ENCODE measurements around the gene ZNRF1.
"Not testable (repeated sequence)": the region's sequence is repeated elsewhere in the genome, so short reads cannot be mapped to it uniquely, and the experiment has no call there.

Gene ZNRF1

DNA sequence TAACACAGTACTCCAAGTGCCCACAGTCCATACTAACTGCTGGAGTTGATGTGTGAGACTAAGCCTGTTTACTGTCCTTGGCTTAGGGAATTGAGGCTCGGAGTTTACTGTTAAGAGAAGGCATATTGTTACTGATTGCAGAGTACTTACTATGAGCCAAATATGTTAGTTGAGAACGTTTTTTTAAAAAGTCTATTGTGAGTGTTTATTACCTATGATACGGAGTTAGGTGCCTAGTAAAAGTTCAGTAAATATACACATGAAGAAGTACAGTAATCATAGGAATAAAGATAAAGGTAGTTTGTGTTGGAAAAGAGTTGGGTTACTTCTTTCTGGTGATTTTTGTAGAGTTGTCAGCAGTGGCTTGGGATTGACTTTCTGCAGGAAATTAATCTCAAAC, 25.4 kb downstream of the ZNRF1 start:
- Histone ChIP-seq H3K9ac (ENCODE audit: low read depth in 1 of 2, low read length in 2 of 2) (no peak overlapping the region), H3K36me3 (ENCODE audit: control insufficient read depth in 2 of 2, insufficient read depth in 2 of 2, low read length in 2 of 2) (no peaks in the 10 kb centered on the region), H3K27me3 (ENCODE audit: control insufficient read depth in 2 of 2, insufficient read depth in 2 of 2, low read length in 2 of 2) (no peaks in the 10 kb centered on the region), H3K4me3 (ENCODE audit: low read length in 2 of 2) (no peak overlapping the region), H3K27ac (ENCODE audit: low read depth in 2 of 2, low read length in 2 of 2) (no peak overlapping the region), H3K9me3 (ENCODE audit: control insufficient read depth in 2 of 2, low read length in 2 of 2) (peaks cover 0 to 4% of the 10 kb centered on the region in 2 donors), H3K4me1 (ENCODE audit: control insufficient read depth in 2 of 2, insufficient read depth in 2 of 2, low read length in 2 of 2) (peaks cover 3 to 5% of the 10 kb centered on the region in 2 donors)

GRCh38 chr16:75024594-75024993, 25.8 kb downstream of the ZNRF1 start:
- H3K4me1 ChIP-seq (ENCODE audit: control insufficient read depth in 2 of 2, insufficient read depth in 2 of 2, low read length in 2 of 2): peaks cover 3 to 5% of the 10 kb centered on the region in 2 donors
- H3K4me3 ChIP-seq (ENCODE audit: low read length in 2 of 2): no peak overlapping the region
- H3K27ac ChIP-seq (ENCODE audit: low read depth in 2 of 2, low read length in 2 of 2): no peak overlapping the region
- H3K9ac ChIP-seq (ENCODE audit: low read depth in 1 of 2, low read length in 2 of 2): no peak overlapping the region
- H3K27me3 ChIP-seq (ENCODE audit: control insufficient read depth in 2 of 2, insufficient read depth in 2 of 2, low read length in 2 of 2): no peaks in the 10 kb centered on the region
- no peaks in the 10 kb centered on the region for H3K36me3 ChIP-seq (ENCODE audit: control insufficient read depth in 2 of 2, insufficient read depth in 2 of 2, low read length in 2 of 2)
- peaks cover 0 to 4% of the 10 kb centered on the region in 2 donors for H3K9me3 ChIP-seq (ENCODE audit: control insufficient read depth in 2 of 2, low read length in 2 of 2)

DNA sequence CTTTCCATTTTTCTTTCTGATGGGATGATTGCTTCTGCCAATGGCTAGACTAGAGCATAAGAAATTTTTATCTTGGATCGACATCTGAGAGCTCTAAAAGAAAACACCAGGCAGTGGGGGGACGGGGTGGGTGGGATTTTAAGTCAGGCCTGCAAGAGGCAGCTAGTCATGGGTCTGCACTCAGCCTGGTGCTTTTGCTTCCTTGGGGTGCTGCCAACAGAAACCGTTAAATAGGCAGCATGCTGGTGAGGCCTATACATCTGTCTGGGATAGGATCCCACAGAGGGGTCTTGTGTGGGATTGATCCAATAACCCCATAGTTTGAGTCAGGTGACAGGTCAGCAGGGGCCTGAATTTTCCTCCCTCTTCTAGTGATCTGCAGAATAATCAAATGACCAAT, 26.9 kb downstream of the ZNRF1 start:
- Histone ChIP-seq H3K4me1 (ENCODE audit: control insufficient read depth in 2 of 2, insufficient read depth in 2 of 2, low read length in 2 of 2) (peaks cover 3 to 5% of the 10 kb centered on the region in 2 donors), H3K9ac (ENCODE audit: low read depth in 1 of 2, low read length in 2 of 2) (no peak overlapping the region), H3K27me3 (ENCODE audit: control insufficient read depth in 2 of 2, insufficient read depth in 2 of 2, low read length in 2 of 2) (no peaks in the 10 kb centered on the region), H3K36me3 (ENCODE audit: control insufficient read depth in 2 of 2, insufficient read depth in 2 of 2, low read length in 2 of 2) (no peaks in the 10 kb centered on the region), H3K4me3 (ENCODE audit: low read length in 2 of 2) (no peak overlapping the region), H3K9me3 (ENCODE audit: control insufficient read depth in 2 of 2, low read length in 2 of 2) (peaks cover 0 to 4% of the 10 kb centered on the region in 2 donors), H3K27ac (ENCODE audit: low read depth in 2 of 2, low read length in 2 of 2) (peak overlapping the region in 1 of 2 donors; percentile 66)

- H3K27ac ChIP-seq (ENCODE audit: low read depth in 2 of 2, low read length in 2 of 2): peak overlapping the region in 1 of 2 donors; percentile 66
- not testable (repeated sequence) for H3K4me1 ChIP-seq (ENCODE audit: control insufficient read depth in 2 of 2, insufficient read depth in 2 of 2, low read length in 2 of 2); H3K9me3 ChIP-seq (ENCODE audit: control insufficient read depth in 2 of 2, low read length in 2 of 2); H3K4me3 ChIP-seq (ENCODE audit: low read length in 2 of 2); H3K9ac ChIP-seq (ENCODE audit: low read depth in 1 of 2, low read length in 2 of 2); H3K27me3 ChIP-seq (ENCODE audit: control insufficient read depth in 2 of 2, insufficient read depth in 2 of 2, low read length in 2 of 2); H3K36me3 ChIP-seq (ENCODE audit: control insufficient read depth in 2 of 2, insufficient read depth in 2 of 2, low read length in 2 of 2)
Observed at GRCh38 chr16:75026239-75026891, 27.5 kb downstream of the ZNRF1 start.

DNA sequence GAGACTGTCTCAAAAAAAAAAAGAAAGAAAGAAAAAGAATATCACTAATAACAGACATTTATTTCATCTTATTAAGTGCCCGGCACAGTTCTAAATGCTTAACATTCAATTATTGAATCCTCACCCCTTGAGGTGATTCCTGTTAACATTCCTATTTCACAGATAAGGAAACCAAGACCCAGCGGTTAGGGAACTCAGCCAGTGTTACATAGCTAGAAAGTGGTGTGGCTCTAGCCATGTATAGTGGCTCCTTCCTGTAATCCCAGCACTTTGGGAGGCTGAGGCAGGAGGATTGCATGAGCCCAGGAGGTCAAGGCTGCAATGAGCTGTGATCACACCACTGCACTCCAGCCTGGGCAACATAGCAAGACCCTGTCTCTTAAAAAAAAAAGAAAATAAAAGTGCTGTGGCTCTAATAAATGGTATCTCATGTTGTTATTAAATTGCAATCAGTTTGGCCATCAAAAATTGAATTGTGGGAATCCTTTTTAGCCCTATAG, 28.1 kb downstream of the ZNRF1 start:
- H3K9ac ChIP-seq (ENCODE audit: low read depth in 1 of 2, low read length in 2 of 2): no peak overlapping the region
- H3K4me3 ChIP-seq (ENCODE audit: low read length in 2 of 2): no peak overlapping the region
- no peaks in the 10 kb centered on the region for H3K27me3 ChIP-seq (ENCODE audit: control insufficient read depth in 2 of 2, insufficient read depth in 2 of 2, low read length in 2 of 2)
- H3K4me1 ChIP-seq (ENCODE audit: control insufficient read depth in 2 of 2, insufficient read depth in 2 of 2, low read length in 2 of 2): peaks cover 3 to 5% of the 10 kb centered on the region in 2 donors
- no peaks in the 10 kb centered on the region for H3K36me3 ChIP-seq (ENCODE audit: control insufficient read depth in 2 of 2, insufficient read depth in 2 of 2, low read length in 2 of 2)
- H3K27ac ChIP-seq (ENCODE audit: low read depth in 2 of 2, low read length in 2 of 2): peak overlapping the region in 1 of 2 donors; percentile 17
- no peaks in the 10 kb centered on the region for H3K9me3 ChIP-seq (ENCODE audit: control insufficient read depth in 2 of 2, low read length in 2 of 2)

- Histone ChIP-seq H3K9ac (ENCODE audit: low read depth in 1 of 2, low read length in 2 of 2) (no peak overlapping the region), H3K36me3 (ENCODE audit: control insufficient read depth in 2 of 2, insufficient read depth in 2 of 2, low read length in 2 of 2) (no peaks in the 10 kb centered on the region), H3K4me3 (ENCODE audit: low read length in 2 of 2) (no peak overlapping the region), H3K27me3 (ENCODE audit: control insufficient read depth in 2 of 2, insufficient read depth in 2 of 2, low read length in 2 of 2) (no peaks in the 10 kb centered on the region), H3K27ac (ENCODE audit: low read depth in 2 of 2, low read length in 2 of 2) (no peak overlapping the region), H3K4me1 (ENCODE audit: control insufficient read depth in 2 of 2, insufficient read depth in 2 of 2, low read length in 2 of 2) (peaks cover 3 to 5% of the 10 kb centered on the region in 2 donors), H3K9me3 (ENCODE audit: control insufficient read depth in 2 of 2, low read length in 2 of 2) (no peaks in the 10 kb centered on the region)
Observed at GRCh38 chr16:75027520-75028300, 28.9 kb downstream of the ZNRF1 start.

DNA sequence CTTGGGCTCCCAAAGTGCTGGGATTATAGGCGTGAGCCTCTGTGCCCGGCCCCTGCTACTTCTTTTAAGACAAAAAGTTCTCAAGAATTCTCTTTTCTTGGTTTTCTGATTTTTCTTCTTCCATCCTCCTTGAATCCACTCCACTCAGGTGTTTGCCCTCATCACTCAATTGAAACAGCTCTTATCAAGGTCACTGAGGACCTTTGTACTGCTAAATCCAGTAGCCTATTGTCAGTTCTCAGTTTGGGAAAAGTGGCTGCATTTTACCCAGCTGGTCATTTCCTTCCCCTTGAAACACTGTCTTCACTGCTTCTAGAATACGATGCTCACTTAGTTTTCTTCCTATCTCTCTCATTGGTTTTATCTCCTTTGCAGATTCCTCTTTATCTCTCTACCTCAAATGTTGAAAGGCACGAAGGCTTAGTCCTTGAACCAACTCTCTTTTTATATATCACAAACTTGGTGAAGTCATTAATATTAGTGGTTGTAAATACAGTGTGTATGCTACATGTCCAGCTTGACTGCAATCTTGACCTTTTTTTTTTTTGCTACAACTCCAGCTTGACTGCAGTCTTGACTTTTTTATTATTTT, 29.8 kb downstream of the ZNRF1 start:
- H3K9ac ChIP-seq (ENCODE audit: low read depth in 1 of 2, low read length in 2 of 2): no peak overlapping the region
- H3K9me3 ChIP-seq (ENCODE audit: control insufficient read depth in 2 of 2, low read length in 2 of 2): no peaks in the 10 kb centered on the region
- no peaks in the 10 kb centered on the region for H3K27me3 ChIP-seq (ENCODE audit: control insufficient read depth in 2 of 2, insufficient read depth in 2 of 2, low read length in 2 of 2)
- H3K4me3 ChIP-seq (ENCODE audit: low read length in 2 of 2): no peak overlapping the region
- no peaks in the 10 kb centered on the region for H3K36me3 ChIP-seq (ENCODE audit: control insufficient read depth in 2 of 2, insufficient read depth in 2 of 2, low read length in 2 of 2)
- no peak overlapping the region for H3K27ac ChIP-seq (ENCODE audit: low read depth in 2 of 2, low read length in 2 of 2)
- peaks cover 3 to 5% of the 10 kb centered on the region in 2 donors for H3K4me1 ChIP-seq (ENCODE audit: control insufficient read depth in 2 of 2, insufficient read depth in 2 of 2, low read length in 2 of 2)

GRCh38 chr16:75029854-75030253, 31.0 kb downstream of the ZNRF1 start:
- H3K4me3 ChIP-seq (ENCODE audit: low read length in 2 of 2): no peak overlapping the region
- no peaks in the 10 kb centered on the region for H3K36me3 ChIP-seq (ENCODE audit: control insufficient read depth in 2 of 2, insufficient read depth in 2 of 2, low read length in 2 of 2)
- H3K9me3 ChIP-seq (ENCODE audit: control insufficient read depth in 2 of 2, low read length in 2 of 2): no peaks in the 10 kb centered on the region
- no peaks in the 10 kb centered on the region for H3K4me1 ChIP-seq (ENCODE audit: control insufficient read depth in 2 of 2, insufficient read depth in 2 of 2, low read length in 2 of 2)
- no peak overlapping the region for H3K9ac ChIP-seq (ENCODE audit: low read depth in 1 of 2, low read length in 2 of 2)
- H3K27ac ChIP-seq (ENCODE audit: low read depth in 2 of 2, low read length in 2 of 2): no peak overlapping the region
- H3K27me3 ChIP-seq (ENCODE audit: control insufficient read depth in 2 of 2, insufficient read depth in 2 of 2, low read length in 2 of 2): no peaks in the 10 kb centered on the region

- no peak overlapping the region for H3K4me3 ChIP-seq (ENCODE audit: low read length in 2 of 2)
- no peaks in the 10 kb centered on the region for H3K9me3 ChIP-seq (ENCODE audit: control insufficient read depth in 2 of 2, low read length in 2 of 2)
- H3K27me3 ChIP-seq (ENCODE audit: control insufficient read depth in 2 of 2, insufficient read depth in 2 of 2, low read length in 2 of 2): no peaks in the 10 kb centered on the region
- H3K4me1 ChIP-seq (ENCODE audit: control insufficient read depth in 2 of 2, insufficient read depth in 2 of 2, low read length in 2 of 2): no peaks in the 10 kb centered on the region
- H3K27ac ChIP-seq (ENCODE audit: low read depth in 2 of 2, low read length in 2 of 2): no peak overlapping the region
- no peaks in the 10 kb centered on the region for H3K36me3 ChIP-seq (ENCODE audit: control insufficient read depth in 2 of 2, insufficient read depth in 2 of 2, low read length in 2 of 2)
- H3K9ac ChIP-seq (ENCODE audit: low read depth in 1 of 2, low read length in 2 of 2): no peak overlapping the region
Observed at GRCh38 chr16:75032655-75033054, 33.8 kb downstream of the ZNRF1 start.

DNA sequence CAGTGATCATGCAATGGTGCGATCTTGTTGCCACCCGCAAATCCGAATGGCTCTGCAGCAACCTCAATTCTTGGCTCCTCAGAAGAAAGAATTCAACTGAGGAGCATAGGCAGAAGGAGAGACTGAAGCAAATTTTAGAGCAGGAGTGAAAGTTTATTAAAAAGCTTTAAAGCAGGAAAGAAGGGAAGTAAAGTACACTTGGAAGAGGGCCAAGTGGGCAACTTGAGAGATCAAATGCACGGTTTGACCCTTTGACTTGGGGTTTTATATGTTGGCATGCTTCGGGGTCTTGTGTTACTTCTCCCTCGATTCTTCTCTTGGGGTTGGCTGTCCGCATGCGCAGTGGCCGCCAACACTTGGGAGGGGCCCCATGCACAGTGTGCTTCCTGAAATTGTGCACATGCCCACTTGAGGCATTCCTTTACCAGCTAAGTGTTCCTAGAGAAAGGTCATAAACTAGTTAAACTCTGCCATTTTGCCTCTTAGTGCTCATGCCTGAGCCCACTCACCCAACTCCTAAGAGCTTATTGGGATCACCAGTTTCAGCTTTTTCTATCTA, 36.7 kb downstream of the ZNRF1 start:
- Histone ChIP-seq H3K9me3 (ENCODE audit: control insufficient read depth in 2 of 2, low read length in 2 of 2) (peaks cover 0 to 5% of the 10 kb centered on the region in 2 donors), H3K9ac (ENCODE audit: low read depth in 1 of 2, low read length in 2 of 2) (no peak overlapping the region), H3K4me3 (ENCODE audit: low read length in 2 of 2) (no peak overlapping the region), H3K27me3 (ENCODE audit: control insufficient read depth in 2 of 2, insufficient read depth in 2 of 2, low read length in 2 of 2) (no peaks in the 10 kb centered on the region), H3K36me3 (ENCODE audit: control insufficient read depth in 2 of 2, insufficient read depth in 2 of 2, low read length in 2 of 2) (peaks cover 0 to 3% of the 10 kb centered on the region in 2 donors), H3K27ac (ENCODE audit: low read depth in 2 of 2, low read length in 2 of 2) (no peak overlapping the region), H3K4me1 (ENCODE audit: control insufficient read depth in 2 of 2, insufficient read depth in 2 of 2, low read length in 2 of 2) (no peaks in the 10 kb centered on the region)
